SU-DHL-6 (cell line): Measurements from ENCODE around the gene CIZ1.

Source experiments
- EZH2phosphoT487 ChIP-seq: fragments of 200-600 bp; sonication (generic), shearing (Covaris generic); conservative IDR thresholded peaks from 2 replicates; pipeline ENCODE4 v1.6.1; 2018; ENCODE audit warnings: mild to moderate bottlenecking, antibody characterized with exemption, low read length, moderate library complexity, mixed read lengths
- TF ChIP-seq, protein P1 (sequence below): fragments of 200-600 bp; sonication (generic); IDR thresholded peaks from one replicate; pipeline ENCODE4 v1.5.1; 2017; ENCODE audit warnings: antibody characterized with exemption, mild to moderate bottlenecking, low read length, moderate library complexity; ENCODE audit not compliant: insufficient read depth, poor library complexity, severe bottlenecking

DNA sequence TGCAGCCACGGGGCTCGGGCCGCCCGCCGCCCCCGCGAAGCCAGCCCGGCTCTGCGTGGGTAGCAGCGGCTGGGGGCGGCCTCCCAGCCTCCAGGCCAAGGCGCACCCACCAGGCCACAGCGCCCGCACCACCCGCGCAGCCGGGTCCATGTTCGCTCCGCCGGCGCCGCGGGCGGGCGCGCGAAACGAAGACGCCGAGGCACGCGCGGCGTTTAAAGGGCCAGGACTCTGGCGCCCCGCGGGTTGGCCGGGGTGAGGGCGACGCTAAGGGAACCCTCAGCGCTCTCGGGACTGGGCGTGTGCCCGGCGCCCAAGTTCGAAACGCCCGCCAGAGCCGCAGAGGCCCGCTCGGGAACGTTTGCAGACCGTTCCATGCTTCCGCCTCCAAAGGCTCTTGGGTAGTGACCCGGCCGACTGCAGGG lies 63.8 kb downstream of the CIZ1 start, which contains the start of gene PTGES2:
- TF ChIP-seq EZH2phosphoT487: no peak
- TF ChIP-seq, protein P1, sequence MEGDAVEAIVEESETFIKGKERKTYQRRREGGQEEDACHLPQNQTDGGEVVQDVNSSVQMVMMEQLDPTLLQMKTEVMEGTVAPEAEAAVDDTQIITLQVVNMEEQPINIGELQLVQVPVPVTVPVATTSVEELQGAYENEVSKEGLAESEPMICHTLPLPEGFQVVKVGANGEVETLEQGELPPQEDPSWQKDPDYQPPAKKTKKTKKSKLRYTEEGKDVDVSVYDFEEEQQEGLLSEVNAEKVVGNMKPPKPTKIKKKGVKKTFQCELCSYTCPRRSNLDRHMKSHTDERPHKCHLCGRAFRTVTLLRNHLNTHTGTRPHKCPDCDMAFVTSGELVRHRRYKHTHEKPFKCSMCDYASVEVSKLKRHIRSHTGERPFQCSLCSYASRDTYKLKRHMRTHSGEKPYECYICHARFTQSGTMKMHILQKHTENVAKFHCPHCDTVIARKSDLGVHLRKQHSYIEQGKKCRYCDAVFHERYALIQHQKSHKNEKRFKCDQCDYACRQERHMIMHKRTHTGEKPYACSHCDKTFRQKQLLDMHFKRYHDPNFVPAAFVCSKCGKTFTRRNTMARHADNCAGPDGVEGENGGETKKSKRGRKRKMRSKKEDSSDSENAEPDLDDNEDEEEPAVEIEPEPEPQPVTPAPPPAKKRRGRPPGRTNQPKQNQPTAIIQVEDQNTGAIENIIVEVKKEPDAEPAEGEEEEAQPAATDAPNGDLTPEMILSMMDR: no peak
